C4-2B (cell line): ENCODE measurements around the gene C5orf47.

Experiments used
- ZFX ChIP-seq: fragments of 450-650 bp; IDR thresholded peaks from 2 replicates; pipeline ENCODE4 v1.6.1; 2017
- TF ChIP-seq, protein P1 (sequence below): fragments of 450-650 bp; conservative IDR thresholded peaks from 2 replicates; pipeline ENCODE4 v1.5.1; 2017; ENCODE audit warnings: mild to moderate bottlenecking

DNA sequence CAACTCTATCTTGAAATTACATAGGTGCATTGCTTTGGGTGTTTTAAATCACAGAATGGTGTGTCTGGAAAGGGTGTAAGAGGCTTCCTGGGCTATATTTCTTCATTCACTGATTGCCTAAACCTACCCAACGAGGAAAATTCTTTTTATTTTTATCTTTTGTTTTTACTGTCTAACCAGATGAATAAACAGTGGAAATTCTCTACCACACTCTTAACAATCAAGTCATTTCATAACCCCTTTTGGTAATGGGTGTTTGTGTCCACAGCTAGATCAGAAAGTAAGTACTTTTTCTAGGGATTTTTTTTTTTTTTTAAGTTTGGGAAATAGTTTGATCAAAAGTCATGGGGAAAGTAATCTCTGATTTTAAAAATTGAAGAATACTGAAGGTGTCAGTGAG is 27.6 kb upstream of the C5orf47 start:
- TF ChIP-seq, protein P1, sequence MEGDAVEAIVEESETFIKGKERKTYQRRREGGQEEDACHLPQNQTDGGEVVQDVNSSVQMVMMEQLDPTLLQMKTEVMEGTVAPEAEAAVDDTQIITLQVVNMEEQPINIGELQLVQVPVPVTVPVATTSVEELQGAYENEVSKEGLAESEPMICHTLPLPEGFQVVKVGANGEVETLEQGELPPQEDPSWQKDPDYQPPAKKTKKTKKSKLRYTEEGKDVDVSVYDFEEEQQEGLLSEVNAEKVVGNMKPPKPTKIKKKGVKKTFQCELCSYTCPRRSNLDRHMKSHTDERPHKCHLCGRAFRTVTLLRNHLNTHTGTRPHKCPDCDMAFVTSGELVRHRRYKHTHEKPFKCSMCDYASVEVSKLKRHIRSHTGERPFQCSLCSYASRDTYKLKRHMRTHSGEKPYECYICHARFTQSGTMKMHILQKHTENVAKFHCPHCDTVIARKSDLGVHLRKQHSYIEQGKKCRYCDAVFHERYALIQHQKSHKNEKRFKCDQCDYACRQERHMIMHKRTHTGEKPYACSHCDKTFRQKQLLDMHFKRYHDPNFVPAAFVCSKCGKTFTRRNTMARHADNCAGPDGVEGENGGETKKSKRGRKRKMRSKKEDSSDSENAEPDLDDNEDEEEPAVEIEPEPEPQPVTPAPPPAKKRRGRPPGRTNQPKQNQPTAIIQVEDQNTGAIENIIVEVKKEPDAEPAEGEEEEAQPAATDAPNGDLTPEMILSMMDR = no peak
- TF ChIP-seq ZFX = no peak
